LHCN-M2 (cell line): ENCODE measurements around the gene RBM4. TPM values are rescaled to one million over a fixed set of nuclear protein-coding genes. Genes with fewer than 3 reads are reported as not detected.
A peak's percentile ranks its signal among the peaks of the same experiment; 100 is the strongest.

ENCODE experiments used
- DNase-seq: peaks from one replicate; pipeline ENCODE4 v3.0.0-alpha.2; 2012; ENCODE audit warnings: low read depth
- total RNA-seq: library from RNA; depleted of rRNA; stranded (reverse); fragments of >200 nt; gene quantifications from 2 replicates; pipeline ENCODE4 v1.2.3, GENCODE V29; 2014; rRNA removed

RBM4 gene
- total RNA-seq, 1 experiment from 2014 or later = 87.6 TPM

GRCh38 chr11:66688561-66689534, 50.3 kb downstream of the RBM4 start:
- no peak for DNase-seq

- no peak for DNase-seq
Observed at GRCh38 chr11:66689661-66690590, 51.4 kb downstream of the RBM4 start.

DNA sequence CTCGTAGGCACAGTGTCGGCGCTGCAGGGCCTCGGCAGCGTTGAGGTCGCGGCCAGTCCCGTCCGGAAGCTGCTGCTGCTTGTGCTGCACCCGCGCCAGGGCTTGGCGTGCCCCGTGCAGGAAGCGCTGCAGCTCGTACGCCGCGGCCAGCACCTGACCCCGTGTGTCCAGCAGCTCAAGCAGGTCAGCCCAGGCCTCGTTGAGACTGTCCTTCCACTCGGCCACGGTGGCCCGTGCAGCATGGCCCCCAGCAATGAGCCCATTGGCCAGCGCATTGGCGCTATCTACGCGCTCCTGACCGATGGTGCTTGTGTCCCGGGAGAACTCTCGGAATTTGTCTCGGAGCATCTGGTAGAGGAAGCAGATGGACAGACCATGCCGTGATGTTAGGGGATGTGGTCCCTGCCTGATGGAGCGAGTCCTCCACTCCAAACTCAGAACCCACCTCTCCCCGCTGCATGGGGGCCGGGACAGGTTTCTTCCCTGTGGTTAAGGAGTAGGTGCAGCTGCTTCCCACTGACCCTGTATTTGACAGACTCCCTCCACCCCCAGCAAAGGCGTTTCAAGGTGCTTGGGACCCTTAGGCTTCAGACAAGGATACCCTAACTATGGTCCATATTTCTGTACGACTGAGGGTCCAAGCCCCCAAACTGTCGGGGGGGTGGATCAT, 52.9 kb downstream of the RBM4 start:
- no peak for DNase-seq

- no peak for DNase-seq
Observed at GRCh38 chr11:66692446-66692845, 53.9 kb downstream of the RBM4 start.

GRCh38 chr11:66692871-66693331, 54.4 kb downstream of the RBM4 start:
- DNase-seq = no peak

DNA sequence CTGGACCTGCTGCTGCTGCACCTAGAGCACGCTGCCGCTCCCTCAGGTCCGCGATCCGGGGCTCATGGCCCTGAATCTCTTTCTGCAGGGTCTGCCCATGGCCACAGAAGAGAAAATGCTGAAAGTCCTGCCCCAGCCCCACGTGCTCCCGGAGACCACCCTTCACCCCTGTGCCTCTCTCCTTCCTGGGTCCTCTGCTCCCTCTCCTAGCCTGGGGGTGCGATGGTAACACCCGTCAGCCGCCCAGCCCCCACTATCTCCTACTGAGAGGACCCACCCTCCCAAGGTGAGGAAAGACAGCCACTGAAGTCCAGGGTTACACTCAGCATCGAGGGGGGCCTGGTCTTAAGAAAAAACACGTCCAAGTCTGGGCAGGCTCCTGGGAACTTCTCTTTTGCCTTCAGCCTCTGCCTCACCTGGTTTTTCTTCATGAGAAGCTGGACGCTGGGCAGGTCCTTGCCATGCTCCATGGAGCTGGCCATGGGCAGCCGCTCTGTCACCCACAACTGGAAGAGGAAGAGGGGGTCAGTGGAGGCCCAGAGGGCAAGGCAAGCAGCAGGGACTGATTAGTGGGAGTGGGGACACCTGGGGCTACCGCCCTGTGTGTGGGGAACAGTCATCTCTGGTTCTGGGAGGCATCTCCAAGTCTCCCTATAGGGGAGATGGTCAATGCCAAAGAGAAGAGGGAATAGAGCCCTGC, 55.0 kb downstream of the RBM4 start:
- no peak for DNase-seq

GRCh38 chr11:66694056-66694410, 55.5 kb downstream of the RBM4 start:
- no peak for DNase-seq

DNA sequence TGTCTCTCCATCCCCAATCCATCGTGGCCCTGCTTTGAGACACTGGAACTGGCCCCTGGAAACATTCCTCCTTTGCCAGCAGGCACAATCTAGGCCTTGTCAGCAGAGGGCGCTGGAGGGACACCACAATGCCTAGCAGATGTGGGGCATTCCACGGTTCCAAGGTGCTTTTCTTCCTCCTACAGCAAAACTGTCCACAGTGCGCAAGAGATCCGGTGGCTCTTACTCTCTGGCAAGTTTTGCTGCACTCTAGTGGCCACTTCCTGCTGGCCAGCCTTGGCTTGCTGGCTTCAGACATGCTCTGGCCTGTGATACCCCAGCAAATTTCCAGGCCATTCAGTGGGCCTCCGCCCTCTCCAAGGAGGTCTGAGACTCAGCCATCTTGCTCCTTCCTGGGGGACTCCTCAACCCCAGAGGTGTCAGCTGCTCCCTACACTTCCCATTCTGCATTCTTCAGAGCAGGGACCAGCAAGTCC, 56.3 kb downstream of the RBM4 start:
- peak; percentile 96 for DNase-seq

Other genes with a start within 250 kb of the RBM4 start
- gene NPAS4, start 217.7 kb upstream of the RBM4 start, total RNA-seq = 0.13 TPM in 1 of 2 replicates, not detected in the other
- 49.9 and 57.8 TPM in 2 replicates for gene MRPL11, start 199.9 kb upstream of the RBM4 start, total RNA-seq
- 6.5 and 7.2 TPM in 2 replicates for gene PELI3, start 171.8 kb upstream of the RBM4 start, total RNA-seq
- gene DPP3, start 158.3 kb upstream of the RBM4 start, total RNA-seq = 66.8 and 71.2 TPM in 2 replicates
- 19.0 and 26.2 TPM in 2 replicates for gene BBS1, start 128.1 kb upstream of the RBM4 start, total RNA-seq
- gene ZDHHC24, start 92.7 kb upstream of the RBM4 start, total RNA-seq = 20.1 and 24.8 TPM in 2 replicates
- gene ACTN3, start 91.8 kb upstream of the RBM4 start, total RNA-seq = not detected in 2 replicates
- gene CTSF, start 70.1 kb upstream of the RBM4 start, total RNA-seq = 25.1 and 28.9 TPM in 2 replicates
- gene CCDC87, start 45.6 kb upstream of the RBM4 start, total RNA-seq = 0.34 and 0.51 TPM in 2 replicates
- gene CCS, start 45.5 kb upstream of the RBM4 start, total RNA-seq = 20.3 and 22.5 TPM in 2 replicates
- gene RBM14, start 22.1 kb upstream of the RBM4 start, total RNA-seq = 50.0 and 58.7 TPM in 2 replicates
- 23.5 and 33.2 TPM in 2 replicates for gene RBM4B, start 39.2 kb downstream of the RBM4 start, total RNA-seq
- 0.06 and 0.57 TPM in 2 replicates for gene SPTBN2, start 90.5 kb downstream of the RBM4 start, total RNA-seq
- 15.6 and 19.5 TPM in 2 replicates for gene RCE1, start 204.7 kb downstream of the RBM4 start, total RNA-seq
- gene LRFN4, start 218.4 kb downstream of the RBM4 start, total RNA-seq = 14.1 and 16.9 TPM in 2 replicates